Mucosa of rectum (tissue), 2 donors: Measurements from ENCODE around the gene CDH13.

Source experiments
- H3K27ac ChIP-seq, 2 donors: one replicate each; pipeline ENCODE4 v1.7.0; 2013; ENCODE audit warnings: inconsistent platforms in 2 of 2, low read depth in 2 of 2, low read length in 2 of 2
- H3K27me3 ChIP-seq, 2 donors: one replicate each; pipeline ENCODE4 v1.7.0; 2013; ENCODE audit warnings: low read length in 2 of 2; ENCODE audit not compliant: control insufficient read depth in 2 of 2, insufficient read depth in 2 of 2
- H3K36me3 ChIP-seq, 2 donors: one replicate each; pipeline ENCODE4 v1.7.0; 2013; ENCODE audit warnings: low read length in 2 of 2; ENCODE audit not compliant: control insufficient read depth in 2 of 2, insufficient read depth in 2 of 2
- H3K4me1 ChIP-seq, 2 donors: one replicate each; pipeline ENCODE4 v1.7.0; 2013; ENCODE audit warnings: low read length in 2 of 2, mild to moderate bottlenecking in 1 of 2; ENCODE audit not compliant: control insufficient read depth in 2 of 2, insufficient read depth in 2 of 2
- H3K4me3 ChIP-seq, 2 donors: one replicate each; pipeline ENCODE4 v1.7.0; 2013; ENCODE audit warnings: low read length in 2 of 2
- H3K9ac ChIP-seq, 2 donors: one replicate each; pipeline ENCODE4 v1.7.0; 2013; ENCODE audit warnings: low read length in 2 of 2, low read depth in 1 of 2, mild to moderate bottlenecking in 1 of 2
- H3K9me3 ChIP-seq, 2 donors: one replicate each; pipeline ENCODE4 v1.7.0; 2013; ENCODE audit warnings: low read length in 2 of 2; ENCODE audit not compliant: control insufficient read depth in 2 of 2
- donor health status: healthy.
- donor health status: Normal muscosa, but diverticular disease.

The CDH13 gene

GRCh38 chr16:83629836-83630235, 1003.1 kb downstream of the CDH13 start:
- Histone ChIP-seq H3K36me3 (no peaks in the 10 kb centered on the region), H3K9me3 (no peaks in the 10 kb centered on the region), H3K4me3 (no peak overlapping the region), H3K4me1 (no peaks in the 10 kb centered on the region), H3K9ac (no peak overlapping the region), H3K27ac (no peak overlapping the region), H3K27me3 (no peaks in the 10 kb centered on the region)

GRCh38 chr16:83630979-83631378, 1004.2 kb downstream of the CDH13 start:
- Histone ChIP-seq H3K4me1 (no peaks in the 10 kb centered on the region), H3K27me3 (no peaks in the 10 kb centered on the region)

GRCh38 chr16:83633286-83633685, 1006.5 kb downstream of the CDH13 start:
- H3K27me3 ChIP-seq, result no peaks in the 10 kb centered on the region
- H3K4me3 ChIP-seq, result no peak overlapping the region
- no peaks in the 10 kb centered on the region for H3K36me3 ChIP-seq
- H3K4me1 ChIP-seq, result no peaks in the 10 kb centered on the region
- no peak overlapping the region for H3K9ac ChIP-seq
- no peak overlapping the region for H3K27ac ChIP-seq
- no peaks in the 10 kb centered on the region for H3K9me3 ChIP-seq

More at GRCh38 chr16:83630979-83631378, 1004.2 kb downstream of the CDH13 start:
- Histone ChIP-seq H3K9me3 (no peaks in the 10 kb centered on the region), H3K9ac (no peak overlapping the region), H3K36me3 (no peaks in the 10 kb centered on the region), H3K4me3 (no peak overlapping the region), H3K27ac (no peak overlapping the region)

GRCh38 chr16:83648347-83648746, 1021.6 kb downstream of the CDH13 start:
- H3K9me3 ChIP-seq, result no peaks in the 10 kb centered on the region

GRCh38 chr16:83651871-83652270, 1025.1 kb downstream of the CDH13 start:
- no peak overlapping the region for H3K27ac ChIP-seq
- no peak overlapping the region for H3K9ac ChIP-seq
- no peak overlapping the region for H3K4me3 ChIP-seq
- no peaks in the 10 kb centered on the region for H3K36me3 ChIP-seq
- no peaks in the 10 kb centered on the region for H3K4me1 ChIP-seq
- no peaks in the 10 kb centered on the region for H3K27me3 ChIP-seq
- H3K9me3 ChIP-seq, result no peaks in the 10 kb centered on the region

More at GRCh38 chr16:83648347-83648746, 1021.6 kb downstream of the CDH13 start:
- H3K27me3 ChIP-seq, result no peaks in the 10 kb centered on the region
- H3K4me1 ChIP-seq, result no peaks in the 10 kb centered on the region
- H3K9ac ChIP-seq, result no peak overlapping the region
- no peak overlapping the region for H3K27ac ChIP-seq
- H3K4me3 ChIP-seq, result no peak overlapping the region
- H3K36me3 ChIP-seq, result no peaks in the 10 kb centered on the region

GRCh38 chr16:83652943-83653342, 1026.2 kb downstream of the CDH13 start:
- Histone ChIP-seq H3K9ac (no peak overlapping the region), H3K9me3 (no peaks in the 10 kb centered on the region), H3K4me1 (no peaks in the 10 kb centered on the region), H3K27ac (no peak overlapping the region), H3K27me3 (no peaks in the 10 kb centered on the region), H3K36me3 (no peaks in the 10 kb centered on the region), H3K4me3 (no peak overlapping the region)

- H3K4me3 ChIP-seq, result no peak overlapping the region
- no peaks in the 10 kb centered on the region for H3K36me3 ChIP-seq
- no peaks in the 10 kb centered on the region for H3K9me3 ChIP-seq
- no peaks in the 10 kb centered on the region for H3K4me1 ChIP-seq
- no peaks in the 10 kb centered on the region for H3K27me3 ChIP-seq
- no peak overlapping the region for H3K9ac ChIP-seq
- H3K27ac ChIP-seq, result no peak overlapping the region
These were observed 1027.0 kb downstream of the CDH13 start for GRCh38 chr16:83653785-83654184.

- Histone ChIP-seq H3K27ac (no peak overlapping the region), H3K9me3 (no peaks in the 10 kb centered on the region), H3K27me3 (no peaks in the 10 kb centered on the region), H3K4me3 (no peak overlapping the region), H3K9ac (no peak overlapping the region), H3K4me1 (no peaks in the 10 kb centered on the region), H3K36me3 (no peaks in the 10 kb centered on the region)
These were observed 1033.5 kb downstream of the CDH13 start for GRCh38 chr16:83660282-83660681.

GRCh38 chr16:83661656-83662055, 1034.9 kb downstream of the CDH13 start:
- H3K4me3 ChIP-seq, result no peak overlapping the region
- H3K4me1 ChIP-seq, result no peaks in the 10 kb centered on the region
- H3K27me3 ChIP-seq, result no peaks in the 10 kb centered on the region
- H3K9me3 ChIP-seq, result no peaks in the 10 kb centered on the region
- no peak overlapping the region for H3K27ac ChIP-seq
- no peaks in the 10 kb centered on the region for H3K36me3 ChIP-seq
- H3K9ac ChIP-seq, result no peak overlapping the region

- no peak overlapping the region for H3K27ac ChIP-seq
- H3K4me3 ChIP-seq, result no peak overlapping the region
- H3K4me1 ChIP-seq, result no peaks in the 10 kb centered on the region
- no peaks in the 10 kb centered on the region for H3K9me3 ChIP-seq
- H3K9ac ChIP-seq, result no peak overlapping the region
- H3K27me3 ChIP-seq, result no peaks in the 10 kb centered on the region
- H3K36me3 ChIP-seq, result no peaks in the 10 kb centered on the region
These were observed 1039.7 kb downstream of the CDH13 start for GRCh38 chr16:83666449-83666848.

- no peak overlapping the region for H3K9ac ChIP-seq
- H3K4me3 ChIP-seq, result no peak overlapping the region
- H3K9me3 ChIP-seq, result no peaks in the 10 kb centered on the region
- no peaks in the 10 kb centered on the region for H3K4me1 ChIP-seq
- H3K36me3 ChIP-seq, result no peaks in the 10 kb centered on the region
- H3K27me3 ChIP-seq, result no peaks in the 10 kb centered on the region
- no peak overlapping the region for H3K27ac ChIP-seq
These were observed 1042.7 kb downstream of the CDH13 start for GRCh38 chr16:83669456-83669855.
